PC-9 (cell line): Measurements from ENCODE around the gene CACNA1I.

ENCODE experiments used
- EZH2 ChIP-seq: fragments of 200-600 bp; sonication (generic); IDR thresholded peaks from 2 replicates; pipeline ENCODE4 v1.8.0; 2017; ENCODE audit warnings: antibody characterized with exemption, low read depth
- TF ChIP-seq, protein P1 (sequence below): fragments of 200-600 bp; sonication (generic); conservative IDR thresholded peaks from 2 replicates; pipeline ENCODE4 v1.6.1; 2017; ENCODE audit warnings: mixed run types, antibody characterized with exemption, mild to moderate bottlenecking, moderate library complexity

DNA sequence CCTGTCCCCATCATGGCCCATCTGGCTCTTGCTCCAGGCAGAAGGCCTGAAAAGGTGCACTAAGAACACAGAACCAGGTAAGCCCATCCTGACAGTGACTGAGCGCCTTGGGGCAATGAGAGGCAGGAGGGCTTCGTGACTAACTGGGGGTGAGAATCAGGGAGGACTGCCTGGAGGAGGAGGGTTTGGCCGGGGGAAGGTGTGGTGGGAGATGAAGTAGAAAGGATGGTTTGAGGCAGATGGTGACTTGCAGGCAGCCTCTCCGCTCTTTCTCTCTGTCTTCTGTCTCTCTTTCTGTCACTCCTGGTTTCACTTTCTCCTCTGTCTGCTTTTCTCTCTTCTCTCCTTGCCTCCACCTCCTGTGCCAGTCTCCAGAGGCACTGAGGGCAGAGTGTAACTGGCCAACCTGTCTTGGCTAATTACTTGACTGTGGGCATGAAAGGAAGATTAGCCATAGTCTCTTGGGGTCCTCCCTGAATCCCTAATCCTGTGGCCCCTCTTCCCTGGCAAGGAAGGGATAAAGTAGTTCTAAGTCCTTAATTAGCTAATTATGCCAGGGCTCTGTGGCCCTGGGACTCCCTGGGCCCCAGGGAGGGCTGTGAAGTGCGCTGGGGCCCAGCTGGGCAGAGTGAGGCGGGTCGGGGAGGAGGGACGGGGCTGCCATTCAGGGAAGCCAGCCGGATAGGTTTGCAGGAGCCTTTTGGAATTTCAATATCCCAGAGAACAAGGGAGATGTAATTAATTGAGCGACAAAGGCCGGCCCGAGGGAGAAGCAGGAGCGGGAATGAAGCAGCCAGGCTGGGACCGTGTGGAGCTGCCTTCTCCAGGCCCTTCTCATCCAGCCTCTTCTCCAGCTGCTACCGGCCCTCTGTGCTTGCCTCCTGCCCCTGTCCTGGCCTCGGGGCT lies 61.1 kb downstream of the CACNA1I start:
- TF ChIP-seq, protein P1, sequence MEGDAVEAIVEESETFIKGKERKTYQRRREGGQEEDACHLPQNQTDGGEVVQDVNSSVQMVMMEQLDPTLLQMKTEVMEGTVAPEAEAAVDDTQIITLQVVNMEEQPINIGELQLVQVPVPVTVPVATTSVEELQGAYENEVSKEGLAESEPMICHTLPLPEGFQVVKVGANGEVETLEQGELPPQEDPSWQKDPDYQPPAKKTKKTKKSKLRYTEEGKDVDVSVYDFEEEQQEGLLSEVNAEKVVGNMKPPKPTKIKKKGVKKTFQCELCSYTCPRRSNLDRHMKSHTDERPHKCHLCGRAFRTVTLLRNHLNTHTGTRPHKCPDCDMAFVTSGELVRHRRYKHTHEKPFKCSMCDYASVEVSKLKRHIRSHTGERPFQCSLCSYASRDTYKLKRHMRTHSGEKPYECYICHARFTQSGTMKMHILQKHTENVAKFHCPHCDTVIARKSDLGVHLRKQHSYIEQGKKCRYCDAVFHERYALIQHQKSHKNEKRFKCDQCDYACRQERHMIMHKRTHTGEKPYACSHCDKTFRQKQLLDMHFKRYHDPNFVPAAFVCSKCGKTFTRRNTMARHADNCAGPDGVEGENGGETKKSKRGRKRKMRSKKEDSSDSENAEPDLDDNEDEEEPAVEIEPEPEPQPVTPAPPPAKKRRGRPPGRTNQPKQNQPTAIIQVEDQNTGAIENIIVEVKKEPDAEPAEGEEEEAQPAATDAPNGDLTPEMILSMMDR: no peak
- TF ChIP-seq EZH2: no peak
